H9 (cell line): ENCODE results near the gene SLC45A1. TPM values are rescaled to one million over a fixed set of nuclear protein-coding genes. Genes with fewer than 3 reads are reported as not detected.

ENCODE experiments used
- DNase-seq: peaks from one replicate; pipeline ENCODE4 v3.0.0-alpha.2; 2017
- H2AFZ ChIP-seq: one replicate; pipeline ENCODE4 v1.6.1; 2013; ENCODE audit warnings: mild to moderate bottlenecking, low read length, control low read depth, moderate library complexity
- H2AK5ac ChIP-seq: 2 replicates; pipeline ENCODE4 v1.6.1; 2013; ENCODE audit warnings: low read length, control low read depth, mixed read lengths; ENCODE audit not compliant: insufficient read length
- H2BK120ac ChIP-seq: one replicate; pipeline ENCODE4 v1.6.1; 2013; ENCODE audit warnings: low read depth, mild to moderate bottlenecking, low read length, control low read depth, inconsistent platforms; ENCODE audit not compliant: poor library complexity, severe bottlenecking
- H2BK12ac ChIP-seq: 2 replicates; pipeline ENCODE4 v1.6.1; 2013; ENCODE audit warnings: low read length, control low read depth, mixed read lengths, low read depth; ENCODE audit not compliant: insufficient read length
- H2BK15ac ChIP-seq: 2 replicates; pipeline ENCODE4 v1.6.1; 2013; ENCODE audit warnings: low read depth, low read length, control low read depth
- H2BK20ac ChIP-seq: one replicate; pipeline ENCODE4 v1.6.1; 2013; ENCODE audit warnings: low read depth, mild to moderate bottlenecking, low read length, control low read depth, inconsistent platforms; ENCODE audit not compliant: poor library complexity, severe bottlenecking
- H2BK5ac ChIP-seq: 2 replicates; pipeline ENCODE4 v1.6.1; 2013; ENCODE audit warnings: low read length, control low read depth, mixed read lengths; ENCODE audit not compliant: insufficient read length
- H3K14ac ChIP-seq: 2 replicates; pipeline ENCODE4 v1.6.1; 2013; ENCODE audit warnings: low read length, control low read depth; ENCODE audit not compliant: insufficient read depth
- H3K18ac ChIP-seq: 2 replicates; pipeline ENCODE4 v1.6.1; 2013; ENCODE audit warnings: low read depth, mild to moderate bottlenecking, mixed read lengths, low read length, control low read depth; ENCODE audit not compliant: insufficient read length
- H3K23ac ChIP-seq: 2 replicates; pipeline ENCODE4 v1.6.1; 2013; ENCODE audit warnings: low read length, control low read depth, mixed read lengths, low read depth; ENCODE audit not compliant: insufficient read length
- H3K23me2 ChIP-seq: 2 replicates; pipeline ENCODE4 v1.6.1; 2013; ENCODE audit warnings: low read depth, mild to moderate bottlenecking, mixed read lengths, low read length, control low read depth; ENCODE audit not compliant: insufficient read length, poor library complexity, severe bottlenecking
- H3K27ac ChIP-seq: 2 replicates; pipeline ENCODE4 v1.5.1; 2013; ENCODE audit warnings: low read length, control low read depth, mixed read lengths, low read depth; ENCODE audit not compliant: insufficient read length
- H3K27me3 ChIP-seq: 2 replicates; pipeline ENCODE4 v1.6.1; 2013; ENCODE audit warnings: low read length, control low read depth, inconsistent platforms; ENCODE audit not compliant: insufficient read depth
- H3K4ac ChIP-seq: 2 replicates; pipeline ENCODE4 v1.6.1; 2013; ENCODE audit warnings: low read depth, mild to moderate bottlenecking, control low read depth, inconsistent platforms, low read length, moderate library complexity
- H3K4me1 ChIP-seq: 2 replicates; pipeline ENCODE4 v1.6.1; 2013; ENCODE audit warnings: low read length, control low read depth, inconsistent platforms; ENCODE audit not compliant: insufficient read depth
- H3K4me2 ChIP-seq: 2 replicates; pipeline ENCODE4 v1.6.1; 2013; ENCODE audit warnings: low read length, control low read depth, mixed read lengths; ENCODE audit not compliant: insufficient read length, insufficient read depth
- H3K56ac ChIP-seq: 2 replicates; pipeline ENCODE4 v1.6.1; 2013; ENCODE audit warnings: low read depth, mild to moderate bottlenecking, mixed read lengths, low read length, control low read depth; ENCODE audit not compliant: insufficient read length
- H3K79me1 ChIP-seq: 2 replicates; pipeline ENCODE4 v1.6.1; 2013; ENCODE audit warnings: low read depth, mild to moderate bottlenecking, moderate library complexity, low read length, control low read depth, inconsistent platforms; ENCODE audit not compliant: insufficient read depth, poor library complexity, severe bottlenecking
- H3K79me2 ChIP-seq: 2 replicates; pipeline ENCODE4 v1.6.1; 2013; ENCODE audit warnings: low read length, control low read depth, inconsistent platforms; ENCODE audit not compliant: insufficient read depth
- H3K9ac ChIP-seq: 2 replicates; pipeline ENCODE4 v1.6.1; 2013; ENCODE audit warnings: low read length, control low read depth, mixed read lengths; ENCODE audit not compliant: insufficient read length; ENCODE audit errors: extremely low read depth
- H3K9me3 ChIP-seq: one replicate; pipeline ENCODE4 v1.6.1; 2013; ENCODE audit warnings: low read depth, low read length, inconsistent platforms; ENCODE audit not compliant: control insufficient read depth
- H3T11ph ChIP-seq: one replicate; pipeline ENCODE4 v1.6.1; 2013; ENCODE audit warnings: mild to moderate bottlenecking, low read length, control low read depth, inconsistent platforms
- H4K20me1 ChIP-seq: one replicate; pipeline ENCODE4 v1.6.1; 2013; ENCODE audit not compliant: control insufficient read depth, insufficient read length, insufficient read depth
- H4K5ac ChIP-seq: 2 replicates; pipeline ENCODE4 v1.6.1; 2013; ENCODE audit warnings: low read depth, mild to moderate bottlenecking, mixed read lengths, low read length, control low read depth; ENCODE audit not compliant: insufficient read length
- H4K8ac ChIP-seq: replicated peaks from 2 replicates; pipeline ENCODE4 v1.6.1; 2013; ENCODE audit warnings: low read length, control low read depth, mixed read lengths, low read depth; ENCODE audit not compliant: insufficient read length
- H4K91ac ChIP-seq: 2 replicates; pipeline ENCODE4 v1.6.1; 2013; ENCODE audit warnings: low read depth, mild to moderate bottlenecking, moderate library complexity, mixed read lengths, low read length, control low read depth; ENCODE audit not compliant: insufficient read length
- H3K27ac Mint-ChIP-seq, 3 experiments: 2 replicates in 2 of 3; 3 replicates in 1 of 3; pipeline ENCODE4 v1.8.0; 2020 to 2021; ENCODE audit warnings: mixed read lengths in 3 of 3, mild to moderate bottlenecking in 1 of 3, moderate library complexity in 1 of 3
- H3K27me3 Mint-ChIP-seq: 2 replicates; pipeline ENCODE4 v1.8.0; 2021; ENCODE audit warnings: low read depth, mild to moderate bottlenecking, moderate library complexity, mixed read lengths
- H3K36me3 Mint-ChIP-seq, 3 experiments: 2 replicates in 2 of 3; 3 replicates in 1 of 3; pipeline ENCODE4 v1.8.0; 2020 to 2021; ENCODE audit warnings: low read depth in 3 of 3, mixed read lengths in 3 of 3; ENCODE audit not compliant: insufficient read depth in 1 of 3
- H3K4me1 Mint-ChIP-seq, 2 experiments: 2 replicates each; pipeline ENCODE4 v1.8.0; 2020; ENCODE audit warnings: mixed read lengths in 2 of 2
- H3K4me3 Mint-ChIP-seq, 2 experiments: 2 replicates in 1 of 2; 3 replicates in 1 of 2; pipeline ENCODE4 v1.8.0; 2020 to 2021; ENCODE audit warnings: mild to moderate bottlenecking in 2 of 2, mixed read lengths in 2 of 2, moderate library complexity in 1 of 2
- H3K9me3 Mint-ChIP-seq, 2 experiments: 2 replicates in 1 of 2; 3 replicates in 1 of 2; pipeline ENCODE4 v1.8.0; 2020; ENCODE audit warnings: mild to moderate bottlenecking in 2 of 2, mixed read lengths in 2 of 2, moderate library complexity in 1 of 2
- CTCF ChIP-seq: fragments of 200-600 bp; sonication (generic); conservative IDR thresholded peaks from 3 replicates; pipeline ENCODE4 v1.8.0; 2021; ENCODE audit warnings: antibody characterized with exemption, mild to moderate bottlenecking
- WGBS: extraction: QIAGEN DNeasy Blood & Tissue Kit; methylation state at CpG from one replicate; pipeline ENCODE4 v1.1.7; 2013; ENCODE audit warnings: missing lambda C conversion rate, low lambda C conversion rate, mixed read lengths; ENCODE audit not compliant: insufficient read length; ENCODE audit errors: extremely low coverage; 5-methylcytosine and 5-hydroxymethylcytosine counted together
- total RNA-seq: library from RNA; stranded (reverse); gene quantifications from 2 replicates; pipeline ENCODE4 v1.2.1, GENCODE V29; 2021

Gene SLC45A1
- total RNA-seq, 1 experiment from 2014 or later, result 0.63 TPM

- no peak overlapping the region for H4K5ac ChIP-seq
- H3K18ac ChIP-seq, result no peak overlapping the region
- H3K36me3 Mint-ChIP-seq, result peaks cover 2 to 6% (median 4%) of the 10 kb centered on the region in 3 experiments; a peak in 5 of 7 replicates
- H3K4me1 ChIP-seq, result no peaks in the 10 kb centered on the region
- H2BK12ac ChIP-seq, result no peak overlapping the region
- no peaks in the 10 kb centered on the region for H3K4me1 Mint-ChIP-seq
- H3T11ph ChIP-seq, result no peak overlapping the region
- H2AFZ ChIP-seq, result no peak overlapping the region
- H3K4me2 ChIP-seq, result no peak overlapping the region
- H3K56ac ChIP-seq, result no peak overlapping the region
- no peak overlapping the region for H4K8ac ChIP-seq
- H3K23me2 ChIP-seq, result no peaks in the 10 kb centered on the region
- no peak overlapping the region for H2BK5ac ChIP-seq
- no peaks in the 10 kb centered on the region for H3K9me3 ChIP-seq
- H3K27me3 ChIP-seq, result no peaks in the 10 kb centered on the region
- no peak overlapping the region for H3K27ac Mint-ChIP-seq
- TF ChIP-seq CTCF, result no peak
- H3K23ac ChIP-seq, result no peak overlapping the region
- WGBS, result no CpG with 5 or more reads among the region's 27 CpGs
- H2BK20ac ChIP-seq, result no peak overlapping the region
- H3K9me3 Mint-ChIP-seq, result peaks cover 3 to 4% of the 10 kb centered on the region in 2 experiments; a peak in 4 of 5 replicates
- H2BK120ac ChIP-seq, result no peak overlapping the region
- H3K27ac ChIP-seq, result no peak overlapping the region
- no peaks in the 10 kb centered on the region for H3K79me2 ChIP-seq
- H3K4me3 Mint-ChIP-seq, result no peak overlapping the region
- no peak overlapping the region for H3K9ac ChIP-seq
- H3K27me3 Mint-ChIP-seq, result peaks cover 2% of the 10 kb centered on the region
- H2BK15ac ChIP-seq, result no peak overlapping the region; the same call in 1 of the 2 replicates
- H3K14ac ChIP-seq, result no peak overlapping the region
- no peak overlapping the region for H2AK5ac ChIP-seq
- no peak overlapping the region for H3K4ac ChIP-seq
- no peak for DNase-seq
- H3K79me1 ChIP-seq, result no peaks in the 10 kb centered on the region
- H4K20me1 ChIP-seq, result no peaks in the 10 kb centered on the region
- H4K91ac ChIP-seq, result no peak overlapping the region
Observed at GRCh38 chr1:8335246-8335645, 17.3 kb downstream of the SLC45A1 start.
